ENCODE results near the gene ANXA11.
"Not testable (repeated sequence)": the region's sequence is repeated elsewhere in the genome, so short reads cannot be mapped to it uniquely, and the experiment has no call there.

The ANXA11 gene

DNA sequence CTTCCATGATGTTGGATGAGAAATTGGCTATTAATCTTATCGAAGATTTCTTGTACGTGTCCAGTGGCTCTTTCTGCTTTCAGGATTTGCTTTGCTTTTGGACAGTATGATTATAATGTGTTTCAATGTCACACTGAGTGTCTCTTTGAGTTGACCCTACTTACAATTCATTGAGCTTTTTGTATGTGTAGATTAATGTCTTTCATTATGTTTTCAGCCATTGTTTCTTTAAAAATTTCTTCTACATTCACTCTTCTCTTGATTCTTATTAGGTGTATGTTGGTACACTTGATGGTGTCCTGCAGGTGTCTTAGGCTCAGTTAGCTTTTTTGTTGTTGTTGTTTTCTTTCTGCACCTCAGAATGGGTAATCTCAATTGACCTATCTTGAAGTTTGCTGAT lies 56.2 kb downstream of the ANXA11 start:
- Histone ChIP-seq H3K36me3 (peaks cover 38 to 62% (median 52%) of the 10 kb centered on the region in 11 experiments), H3K9ac (no peak overlapping the region), H3K4me1 (peaks cover 10 to 19% (median 13%) of the 10 kb centered on the region in 10 experiments), H4K20me1 (peaks cover 0 to 16% (median 1%) of the 10 kb centered on the region in 11 experiments; a peak in 6 of 22 replicates), H3K4me3 (no peak overlapping the region), H3K4me2 (no peak overlapping the region), H3K9me3 (replicated peaks in 1 of 11) (peaks cover 0 to 11% (median 6%) of the 10 kb centered on the region in 11 experiments; a peak in 9 of 22 replicates), H3K27me3 (peaks cover 0 to 6% (median 0%) of the 10 kb centered on the region in 11 experiments; a peak in 2 of 22 replicates), H3K27ac (no peak overlapping the region)
- no peak for TF ChIP-seq Cebpa-rat (IDR thresholded peaks at IDR 0.05)

DNA sequence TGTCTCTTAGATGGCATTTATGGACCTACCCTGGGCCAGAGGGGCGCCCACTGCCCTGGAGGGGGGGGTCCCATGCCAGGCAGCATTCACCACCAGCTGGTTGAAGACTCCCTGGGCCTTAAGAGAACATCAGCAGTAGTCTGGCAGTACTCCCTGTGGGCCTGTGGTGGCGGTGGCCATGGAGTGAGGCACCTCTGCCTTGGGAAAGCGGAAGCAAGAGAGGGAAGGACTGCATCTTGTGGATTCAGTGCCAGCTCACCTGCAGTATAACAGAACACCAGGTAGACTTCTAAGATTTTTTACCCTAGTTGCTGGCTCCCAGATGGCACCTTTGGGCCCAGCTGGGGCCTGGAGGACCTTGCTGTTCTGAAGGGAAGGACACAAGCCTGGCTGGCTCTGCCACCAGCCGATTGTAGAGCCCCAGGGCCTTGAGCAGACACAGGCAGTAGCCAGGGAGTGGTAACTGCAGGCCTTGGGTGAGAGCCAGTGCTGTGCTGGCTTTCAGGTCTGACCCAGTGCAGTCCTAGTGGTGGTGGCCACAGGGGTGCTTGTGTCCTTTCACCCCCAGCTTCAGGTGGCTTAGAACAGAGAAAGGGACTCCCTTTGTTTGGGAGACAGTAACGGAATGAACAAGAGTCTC lies 57.1 kb downstream of the ANXA11 start:
- Histone ChIP-seq H3K4me2 (no peak overlapping the region), H3K4me1 (peaks cover 13 to 23% (median 17%) of the 10 kb centered on the region in 10 experiments), H3K36me3 (peaks cover 30 to 54% (median 44%) of the 10 kb centered on the region in 11 experiments)

DNA sequence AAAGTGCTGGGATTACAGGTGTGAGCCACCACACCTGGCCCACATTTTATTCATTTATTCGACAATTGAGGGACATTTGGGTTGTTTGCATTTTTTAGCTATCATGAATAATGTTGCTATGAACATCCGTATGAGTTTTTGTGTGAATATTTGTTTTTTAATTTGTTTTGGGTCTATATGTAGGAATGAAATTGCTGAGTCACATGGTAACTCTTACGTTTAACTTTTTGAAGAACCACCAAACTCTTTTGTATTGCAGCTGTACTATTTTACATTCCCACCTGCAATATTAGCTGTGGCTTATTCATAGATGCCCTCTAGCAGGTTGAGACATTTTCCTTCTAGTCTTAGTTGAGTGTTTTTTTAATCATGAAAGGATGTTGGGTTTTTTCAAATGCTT lies 58.4 kb downstream of the ANXA11 start:
- no peak overlapping the region for H3K27ac ChIP-seq
- H3K27me3 ChIP-seq, result peaks cover 0 to 6% (median 0%) of the 10 kb centered on the region in 11 experiments; a peak in 2 of 22 replicates
- H3K4me3 ChIP-seq, result no peak overlapping the region
- H3K9me3 ChIP-seq (replicated peaks in 1 of 11), result peaks cover 0 to 11% (median 6%) of the 10 kb centered on the region in 11 experiments; a peak in 9 of 22 replicates
- peaks cover 13 to 23% (median 17%) of the 10 kb centered on the region in 10 experiments for H3K4me1 ChIP-seq
- no peak overlapping the region for H3K4me2 ChIP-seq
- no peak for TF ChIP-seq Cebpa-rat (IDR thresholded peaks at IDR 0.05)
- H4K20me1 ChIP-seq, result peaks cover 0 to 20% (median 3%) of the 10 kb centered on the region in 11 experiments; a peak in 6 of 22 replicates
- H3K36me3 ChIP-seq, result peaks cover 17 to 40% (median 32%) of the 10 kb centered on the region in 11 experiments; a peak in 21 of 22 replicates
- no peak overlapping the region for H3K9ac ChIP-seq

More for the DNA sequence above, 57.1 kb downstream of the ANXA11 start:
- Histone ChIP-seq H4K20me1 (peaks cover 0 to 20% (median 3%) of the 10 kb centered on the region in 11 experiments; a peak in 6 of 22 replicates), H3K27me3 (peaks cover 0 to 6% (median 0%) of the 10 kb centered on the region in 11 experiments; a peak in 2 of 22 replicates), H3K27ac (no peak overlapping the region), H3K9me3 (replicated peaks in 1 of 11) (peaks cover 0 to 11% (median 6%) of the 10 kb centered on the region in 11 experiments; a peak in 9 of 22 replicates), H3K4me3 (no peak overlapping the region), H3K9ac (no peak overlapping the region)
- TF ChIP-seq Cebpa-rat (IDR thresholded peaks at IDR 0.05), result no peak

DNA sequence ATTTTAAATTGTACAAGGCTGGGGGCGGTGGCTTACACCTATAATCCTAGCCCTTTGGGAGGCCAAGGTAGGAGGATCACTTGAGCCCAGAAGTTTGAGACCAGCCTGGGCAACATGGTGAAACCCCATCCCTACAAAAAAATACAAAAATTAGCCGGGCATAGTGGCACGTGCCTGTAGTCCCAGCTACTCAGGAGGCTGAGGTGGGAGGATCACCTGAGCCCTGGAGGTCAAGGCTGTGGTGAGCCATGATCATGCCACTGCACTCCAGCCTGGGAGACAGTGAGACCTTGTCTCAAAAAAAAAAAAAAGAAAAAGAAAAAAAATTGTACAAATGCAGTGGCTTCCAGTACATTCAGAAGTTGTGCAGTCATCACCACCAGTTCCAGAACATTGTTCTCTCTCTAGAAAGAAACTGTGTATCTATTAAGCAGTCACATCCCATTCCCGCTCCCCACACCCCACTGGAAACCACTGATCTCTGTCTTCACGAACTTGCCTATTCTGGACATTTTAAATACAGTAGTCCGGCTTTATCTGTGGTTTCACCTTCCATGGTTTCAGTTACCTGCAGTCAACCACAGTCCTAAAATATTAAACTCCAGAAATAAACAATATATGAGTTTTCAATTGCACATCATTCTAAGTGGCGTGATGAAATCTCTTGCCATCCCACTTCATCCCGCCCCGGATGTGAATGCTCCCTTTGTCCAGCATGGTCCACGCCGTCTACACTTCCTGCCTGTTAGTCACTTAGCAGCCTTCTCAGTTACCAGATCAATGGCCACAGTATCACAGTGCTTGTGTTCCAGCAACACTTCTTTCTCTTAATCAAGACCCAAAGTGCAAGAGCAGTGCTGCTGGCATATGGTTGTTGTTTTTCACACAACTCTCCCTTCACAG lies 59.7 kb downstream of the ANXA11 start:
- Histone ChIP-seq H3K9ac (peak overlapping the region in 1 of 11 experiments; percentile 47; a peak in 1 of 22 replicates), H3K9me3 (replicated peaks in 1 of 11) (peaks cover 0 to 11% (median 6%) of the 10 kb centered on the region in 11 experiments; a peak in 9 of 22 replicates), H3K4me1 (peaks cover 13 to 23% (median 17%) of the 10 kb centered on the region in 10 experiments), H3K4me2 (peak overlapping the region in 9 of 11 experiments; percentile 93 to 100 (median 97); a peak in 12 of 22 replicates), H4K20me1 (peaks cover 0 to 20% (median 3%) of the 10 kb centered on the region in 11 experiments; a peak in 6 of 22 replicates), H3K36me3 (peaks cover 6 to 28% (median 21%) of the 10 kb centered on the region in 11 experiments; a peak in 20 of 22 replicates)
- H3K4me3 ChIP-seq, H3K27me3 ChIP-seq, H3K27ac ChIP-seq: not testable (repeated sequence)

DNA sequence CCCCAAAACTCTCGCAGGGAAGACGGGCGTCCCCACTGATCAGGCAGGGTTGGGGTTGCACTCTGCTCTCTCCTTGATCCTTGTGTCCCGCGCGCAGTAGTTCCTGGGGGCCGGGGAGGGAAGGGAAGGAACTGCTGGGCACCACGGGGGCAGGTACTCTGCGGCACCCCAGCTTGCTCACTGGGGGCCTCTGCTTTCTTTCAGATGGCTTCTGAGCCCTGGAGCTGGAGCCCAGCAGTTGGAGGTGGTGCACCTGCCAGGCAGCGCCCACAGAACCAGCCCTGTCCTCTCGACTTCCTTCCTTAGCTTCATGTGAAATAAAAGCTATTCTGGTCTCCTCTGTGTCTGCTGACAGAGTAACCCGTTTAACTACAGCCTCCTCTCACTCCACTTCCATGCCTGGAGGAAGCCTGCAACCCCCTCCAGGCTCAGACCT lies 60.6 kb downstream of the ANXA11 start:
- no peak for TF ChIP-seq Cebpa-rat (IDR thresholded peaks at IDR 0.05)
- peaks cover 13 to 23% (median 17%) of the 10 kb centered on the region in 10 experiments for H3K4me1 ChIP-seq
- H3K9me3 ChIP-seq (replicated peaks in 1 of 11), result peaks cover 0 to 6% (median 1%) of the 10 kb centered on the region in 11 experiments; a peak in 9 of 22 replicates
- peak overlapping the region in 8 of 11 experiments; percentile 17 to 61 (median 40); a peak in 9 of 22 replicates for H3K9ac ChIP-seq
- H3K27me3 ChIP-seq, result peaks cover 0 to 6% (median 0%) of the 10 kb centered on the region in 11 experiments; a peak in 2 of 22 replicates
- H3K4me2 ChIP-seq, result peak overlapping the region; percentile 85 to 100 (median 97)
- H3K36me3 ChIP-seq, result peaks cover 0 to 18% (median 12%) of the 10 kb centered on the region in 11 experiments; a peak in 17 of 22 replicates
- H3K27ac ChIP-seq, result no peak overlapping the region
- H4K20me1 ChIP-seq, result peaks cover 0 to 20% (median 3%) of the 10 kb centered on the region in 11 experiments; a peak in 6 of 22 replicates
- peak overlapping the region in 6 of 10 experiments; percentile 10 to 47 (median 30); a peak in 6 of 20 replicates for H3K4me3 ChIP-seq

DNA sequence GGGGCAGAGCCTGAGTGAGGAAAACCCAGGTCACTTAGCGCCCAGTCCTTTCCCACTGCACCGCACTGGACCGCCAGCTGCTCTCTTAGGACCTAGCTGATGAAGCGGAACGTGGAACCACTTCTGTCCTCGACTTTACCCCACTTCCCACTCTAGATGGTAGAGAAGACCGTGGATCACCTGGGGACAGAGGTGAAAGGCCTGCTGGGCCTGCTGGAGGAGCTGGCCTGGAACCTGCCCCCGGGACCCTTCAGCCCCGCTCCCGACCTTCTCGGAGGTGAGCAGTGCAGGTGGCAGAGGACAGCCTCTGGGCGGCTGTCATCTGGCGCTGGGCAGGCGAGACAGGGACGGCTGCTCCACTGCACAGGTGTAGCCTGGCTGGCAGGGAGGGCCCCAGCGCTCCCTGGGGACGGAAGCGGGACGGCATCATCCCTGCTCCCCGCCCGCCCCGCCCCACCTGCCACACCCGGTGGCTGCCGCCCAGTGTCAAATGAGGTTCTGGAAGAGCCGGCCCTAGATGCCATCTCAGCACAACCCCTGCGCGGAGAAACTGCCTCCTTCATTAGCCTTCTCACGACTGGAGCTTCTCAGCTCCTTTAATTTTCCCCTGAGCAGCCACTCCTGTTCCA lies 61.2 kb downstream of the ANXA11 start:
- Histone ChIP-seq H3K4me3 (peak overlapping the region; percentile 20 to 54 (median 40); a peak in 12 of 20 replicates), H3K27ac (no peak overlapping the region), H3K27me3 (peaks cover 0 to 6% (median 0%) of the 10 kb centered on the region in 11 experiments; a peak in 2 of 22 replicates), H3K4me2 (peak overlapping the region; percentile 85 to 100 (median 97)), H3K9me3 (replicated peaks in 1 of 11) (peaks cover 0 to 2% (median 0%) of the 10 kb centered on the region in 11 experiments; a peak in 2 of 22 replicates), H3K4me1 (peaks cover 13 to 23% (median 17%) of the 10 kb centered on the region in 10 experiments), H3K36me3 (peaks cover 0 to 14% (median 7%) of the 10 kb centered on the region in 11 experiments; a peak in 12 of 22 replicates), H3K9ac (peak overlapping the region in 8 of 11 experiments; percentile 30 to 64 (median 44); a peak in 10 of 22 replicates), H4K20me1 (peaks cover 0 to 20% (median 3%) of the 10 kb centered on the region in 11 experiments; a peak in 6 of 22 replicates)
- TF ChIP-seq Cebpa-rat (IDR thresholded peaks at IDR 0.05), result no peak

DNA sequence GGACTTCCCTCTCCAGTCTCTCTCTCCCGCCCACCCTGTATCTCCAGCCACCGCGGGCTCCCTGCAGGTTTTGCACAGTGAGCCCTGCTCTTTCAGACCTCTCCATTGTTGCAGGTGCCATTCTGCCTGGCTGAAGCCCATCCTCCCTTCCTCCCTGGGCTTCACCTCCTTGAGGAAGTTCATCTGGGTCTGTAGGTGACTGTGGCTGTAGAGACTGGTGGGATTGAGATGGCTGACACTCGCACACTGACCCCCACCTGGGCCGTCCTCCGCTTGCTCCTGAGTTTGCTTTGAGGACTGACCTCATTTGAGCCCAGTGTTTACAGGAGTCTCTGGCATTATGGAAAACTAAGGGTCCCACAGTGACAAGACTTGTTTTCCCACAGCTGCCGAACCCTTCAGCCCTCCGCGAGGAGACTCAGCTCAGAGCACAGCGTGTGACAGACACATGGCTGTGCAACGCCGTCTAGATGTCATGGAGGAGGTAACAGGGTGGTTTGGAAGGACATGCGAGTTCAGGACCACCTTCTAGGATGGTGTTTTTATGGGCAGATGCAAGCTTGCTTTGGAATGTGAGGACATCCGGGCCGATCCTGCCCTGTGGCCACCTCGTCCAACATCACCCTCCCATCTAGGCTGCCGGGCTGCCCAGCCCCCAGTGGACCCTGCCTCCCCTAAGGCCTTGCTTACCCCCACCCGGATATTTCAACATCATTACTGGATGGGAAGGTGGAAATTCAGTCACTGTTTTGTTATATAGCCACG lies 63.5 kb downstream of the ANXA11 start:
- no peak overlapping the region for H3K27ac ChIP-seq
- peaks cover 0 to 6% (median 0%) of the 10 kb centered on the region in 11 experiments; a peak in 2 of 22 replicates for H3K27me3 ChIP-seq

More for the DNA sequence above, 63.5 kb downstream of the ANXA11 start:
- no peaks in the 10 kb centered on the region for H3K9me3 ChIP-seq (replicated peaks in 1 of 11)
- no peak for TF ChIP-seq Cebpa-rat (IDR thresholded peaks at IDR 0.05)
- H4K20me1 ChIP-seq, result peaks cover 0 to 20% (median 3%) of the 10 kb centered on the region in 11 experiments; a peak in 6 of 22 replicates
- no peaks in the 10 kb centered on the region for H3K36me3 ChIP-seq
- no peak overlapping the region for H3K4me2 ChIP-seq
- no peak overlapping the region for H3K4me3 ChIP-seq
- peaks cover 13 to 37% (median 26%) of the 10 kb centered on the region in 10 experiments for H3K4me1 ChIP-seq
- no peak overlapping the region for H3K9ac ChIP-seq
